Measurements from ENCODE around the gene CCDC169.

DNA sequence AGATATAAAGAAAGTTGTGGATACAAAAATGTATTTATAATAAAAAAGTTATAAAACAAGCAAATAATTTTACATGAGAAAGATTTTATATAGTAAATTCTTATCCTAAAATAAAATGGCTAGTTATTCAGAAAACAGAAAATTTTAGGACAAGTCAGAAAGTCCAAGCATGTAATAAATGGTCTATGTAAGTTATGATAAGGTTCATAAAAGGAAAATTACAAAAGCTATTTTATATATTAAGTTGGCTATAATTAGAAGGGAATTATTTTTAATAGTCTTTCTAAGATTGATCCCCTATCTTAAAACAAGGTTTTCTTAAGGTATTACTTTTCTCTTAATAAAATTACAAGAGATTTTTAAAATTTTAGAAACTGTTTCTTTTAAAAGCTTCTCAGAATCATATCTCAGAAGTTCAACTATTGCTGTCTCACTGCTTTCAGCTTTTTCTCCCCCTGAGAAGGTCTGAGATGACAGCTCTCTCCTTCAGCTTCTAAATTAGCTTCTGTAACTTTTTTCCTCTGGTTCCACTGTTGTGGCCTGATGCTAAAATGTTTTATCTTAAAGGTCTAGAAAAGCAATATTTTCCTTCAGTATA lies 8.7 kb downstream of the CCDC169 start:
- TF ChIP-seq POLR2A (IDR thresholded peaks at IDR 0.05), result no peak
- TF ChIP-seq, protein P1, sequence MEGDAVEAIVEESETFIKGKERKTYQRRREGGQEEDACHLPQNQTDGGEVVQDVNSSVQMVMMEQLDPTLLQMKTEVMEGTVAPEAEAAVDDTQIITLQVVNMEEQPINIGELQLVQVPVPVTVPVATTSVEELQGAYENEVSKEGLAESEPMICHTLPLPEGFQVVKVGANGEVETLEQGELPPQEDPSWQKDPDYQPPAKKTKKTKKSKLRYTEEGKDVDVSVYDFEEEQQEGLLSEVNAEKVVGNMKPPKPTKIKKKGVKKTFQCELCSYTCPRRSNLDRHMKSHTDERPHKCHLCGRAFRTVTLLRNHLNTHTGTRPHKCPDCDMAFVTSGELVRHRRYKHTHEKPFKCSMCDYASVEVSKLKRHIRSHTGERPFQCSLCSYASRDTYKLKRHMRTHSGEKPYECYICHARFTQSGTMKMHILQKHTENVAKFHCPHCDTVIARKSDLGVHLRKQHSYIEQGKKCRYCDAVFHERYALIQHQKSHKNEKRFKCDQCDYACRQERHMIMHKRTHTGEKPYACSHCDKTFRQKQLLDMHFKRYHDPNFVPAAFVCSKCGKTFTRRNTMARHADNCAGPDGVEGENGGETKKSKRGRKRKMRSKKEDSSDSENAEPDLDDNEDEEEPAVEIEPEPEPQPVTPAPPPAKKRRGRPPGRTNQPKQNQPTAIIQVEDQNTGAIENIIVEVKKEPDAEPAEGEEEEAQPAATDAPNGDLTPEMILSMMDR (IDR thresholded peaks at IDR 0.05 in 8 of 11, conservative IDR thresholded peaks at IDR 0.05 in 3 of 11), result no peak

Data from spleen (tissue), 7 donors.